Stimulated activated CD8-positive, alpha-beta memory T cell treated with anti-CD3 and anti-CD28 coated beads, Interleukin-12 subunit alpha, Interleukin-12 subunit beta, amount 100 ng/mL, for 24 hours (primary cell): ENCODE results near the gene TMEM231.
A peak's percentile ranks its signal among the peaks of the same experiment; 100 is the strongest.
"Not testable (repeated sequence)": the region's sequence is repeated elsewhere in the genome, so short reads cannot be mapped to it uniquely, and the experiment has no call there.

Experiments
- DNase-seq: peaks from one replicate; pipeline ENCODE4 v3.0.0-alpha.2; 2020; ENCODE audit errors: extremely low read depth

Gene TMEM231

DNA sequence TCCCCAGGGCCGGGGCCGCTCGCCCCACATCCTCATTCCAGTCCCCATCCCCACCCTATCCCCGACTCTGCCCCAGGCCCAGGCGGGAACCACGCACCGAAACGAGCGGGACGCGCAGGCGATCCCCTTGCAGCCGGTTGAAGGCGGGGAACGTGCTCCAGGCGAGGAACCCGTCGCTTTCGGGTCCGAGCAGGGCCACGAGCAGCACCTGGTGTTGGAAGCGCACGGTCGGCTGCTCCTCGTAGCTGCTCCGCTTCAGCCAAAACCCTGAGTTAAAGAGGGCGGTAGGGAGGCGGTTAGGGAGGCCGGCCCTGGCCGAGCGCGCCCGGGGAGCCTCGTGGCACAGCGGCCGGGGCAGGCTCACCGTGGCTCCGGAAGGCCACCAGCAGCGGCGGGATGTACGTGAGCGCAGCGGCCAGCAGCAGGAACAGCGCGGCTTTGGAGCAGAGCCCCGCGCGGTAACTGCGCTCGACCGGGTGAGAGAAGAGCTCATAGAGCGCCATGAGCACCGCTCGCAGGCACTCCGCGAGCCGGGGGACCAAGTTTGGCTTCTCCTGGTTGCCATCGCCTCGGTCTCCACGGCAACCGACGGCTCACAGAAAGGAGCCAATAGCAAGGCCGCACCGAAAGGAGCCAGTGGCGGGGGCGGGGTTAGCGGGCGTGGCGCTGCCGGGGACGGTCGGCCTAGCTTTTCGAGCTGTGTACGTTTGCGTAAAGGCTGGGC is at the start of gene TMEM231:
TSS of gene TMEM231 (minus strand) at position 546 of the 724 bp plus-strand sequence. CDS start at position 503, 43 bp downstream.
- DNase-seq, result peak; percentile 95

- no peak for DNase-seq
Observed at GRCh38 chr16:75603241-75603640, 47.2 kb upstream of the TMEM231 start.

- no peak for DNase-seq
Observed at GRCh38 chr16:75599452-75600277, 43.6 kb upstream of the TMEM231 start.

- no peak for DNase-seq
Observed at GRCh38 chr16:75593825-75594820, 38.1 kb upstream of the TMEM231 start.

DNA sequence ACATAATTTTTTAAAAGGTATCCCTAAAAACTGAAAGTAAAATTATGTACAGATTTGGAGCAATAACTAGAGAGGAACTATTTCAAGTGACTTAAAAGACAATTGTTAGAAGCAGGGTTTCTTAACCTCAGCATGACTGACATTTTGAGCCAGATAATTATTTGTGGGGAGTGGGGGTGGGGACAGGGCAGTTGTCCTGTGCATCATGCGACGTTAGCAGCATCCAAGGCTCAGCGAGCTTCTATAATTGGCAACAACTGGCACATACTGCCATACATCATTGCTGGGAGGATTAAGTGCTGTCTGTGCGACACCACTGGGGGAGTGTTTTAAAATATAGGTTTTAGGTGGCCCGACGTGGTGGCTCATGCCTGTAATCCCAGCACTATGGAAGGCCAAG is 37.3 kb upstream of the TMEM231 start:
- no peak for DNase-seq

GRCh38 chr16:75591927-75592326 is 35.9 kb upstream of the TMEM231 start:
- not testable (repeated sequence) for DNase-seq

DNA sequence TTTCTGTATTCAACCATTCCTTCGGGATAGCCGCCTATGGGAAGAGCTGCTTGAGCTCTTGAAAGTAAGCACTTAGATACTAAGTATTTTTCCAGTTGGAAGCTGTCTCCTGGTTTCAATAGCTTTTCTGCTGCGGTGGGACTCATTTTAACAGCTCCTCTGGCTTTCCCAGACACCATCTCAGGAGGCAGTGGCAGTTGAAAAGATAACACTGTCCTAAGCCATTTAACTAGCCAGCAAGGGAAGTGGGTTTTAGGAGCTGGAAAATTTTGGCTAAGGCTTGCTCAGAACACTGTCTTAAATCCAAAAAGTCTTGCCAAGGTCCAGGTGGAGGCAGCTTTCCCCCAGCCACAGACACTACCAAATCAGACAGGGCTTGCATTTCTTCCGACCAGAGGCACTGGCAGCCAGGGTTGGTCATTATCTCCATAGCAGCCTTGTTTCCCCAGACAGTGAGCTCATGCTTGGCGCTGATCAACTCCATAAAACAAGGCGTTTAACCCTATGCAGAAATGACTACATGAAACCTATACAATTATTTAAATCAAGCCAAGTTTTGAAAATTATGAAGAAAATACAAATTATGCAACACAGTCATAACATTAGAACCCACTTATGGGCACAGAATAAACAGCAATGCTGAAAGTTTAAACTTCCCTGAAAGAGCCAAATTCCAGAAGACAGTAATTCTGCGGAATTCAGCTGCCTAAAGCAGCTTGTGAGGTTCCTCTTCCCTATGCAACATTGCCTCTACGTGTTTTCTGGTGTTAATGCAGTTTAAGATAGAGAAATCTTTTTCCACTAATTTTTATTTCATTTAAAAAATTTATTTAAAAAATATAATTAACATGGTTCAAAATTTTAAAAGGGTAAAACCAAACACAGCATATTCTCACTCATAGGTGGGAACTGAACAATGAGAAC is 35.1 kb upstream of the TMEM231 start:
- no peak for DNase-seq

GRCh38 chr16:75589306-75589705 is 33.3 kb upstream of the TMEM231 start:
- no peak for DNase-seq

DNA sequence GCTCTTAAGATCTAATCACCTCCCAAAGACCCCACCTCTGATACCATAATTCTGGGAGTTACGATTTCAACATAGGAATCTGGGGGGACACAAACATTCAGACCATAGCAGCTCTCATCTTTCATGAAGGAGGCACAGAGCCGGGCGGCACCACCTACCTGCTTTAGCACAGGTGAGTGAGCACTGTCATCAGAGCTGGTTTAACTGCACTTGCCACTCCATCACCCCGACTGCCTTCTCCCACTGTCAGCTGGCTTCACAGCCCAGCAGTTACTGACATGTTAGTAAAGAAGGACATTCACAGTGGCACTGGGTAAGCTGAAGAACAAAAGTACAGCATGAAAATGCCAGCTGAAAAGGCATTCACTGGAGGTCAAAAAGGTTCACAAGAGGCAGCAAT is 32.7 kb upstream of the TMEM231 start:
- no peak for DNase-seq

- no peak for DNase-seq
Observed at GRCh38 chr16:75584108-75584507, 28.1 kb upstream of the TMEM231 start.

GRCh38 chr16:75579281-75579834 is 23.3 kb upstream of the TMEM231 start:
- DNase-seq, result no peak

DNA sequence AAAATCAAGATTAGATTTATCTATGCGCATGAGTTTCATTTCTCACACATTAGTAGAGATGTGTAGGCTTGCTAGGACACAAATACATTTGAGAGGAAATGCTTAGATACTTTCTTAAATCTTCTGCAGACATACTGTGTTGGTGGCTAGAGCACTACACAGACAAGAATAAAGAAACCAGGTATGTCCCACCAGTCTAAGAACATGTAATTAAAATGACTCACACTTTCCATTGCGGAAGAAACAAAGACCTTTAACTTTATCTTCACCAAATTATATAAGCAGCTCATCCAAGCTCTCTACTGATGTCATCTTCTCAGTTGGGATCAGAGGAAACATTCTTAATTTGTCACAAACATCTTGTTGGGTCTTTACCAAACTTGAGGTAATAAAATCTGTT is 22.7 kb upstream of the TMEM231 start:
- DNase-seq, result no peak

- no peak for DNase-seq
Observed at GRCh38 chr16:75578212-75578611, 22.2 kb upstream of the TMEM231 start.

- DNase-seq, result no peak
Observed at GRCh38 chr16:75576384-75576811, 20.3 kb upstream of the TMEM231 start.

DNA sequence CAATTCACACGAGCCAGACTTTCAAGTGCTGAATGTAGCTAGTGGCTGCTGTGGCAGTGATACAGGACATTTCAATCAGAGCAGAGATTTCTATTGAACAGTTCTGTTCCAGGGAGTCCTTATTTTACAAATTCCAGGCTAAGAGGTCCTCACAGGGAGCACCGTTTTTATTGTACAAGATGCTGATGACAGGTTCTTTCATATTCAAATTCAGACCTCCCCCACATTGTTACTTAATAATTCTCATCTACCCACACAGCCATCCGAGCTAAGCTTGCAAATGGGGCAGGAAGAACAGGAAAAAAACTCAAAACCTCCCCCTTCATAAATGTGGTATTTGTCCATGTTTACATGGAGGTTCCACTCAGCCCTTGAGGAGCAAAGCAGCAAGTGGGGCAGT is 19.9 kb upstream of the TMEM231 start:
- no peak for DNase-seq

DNA sequence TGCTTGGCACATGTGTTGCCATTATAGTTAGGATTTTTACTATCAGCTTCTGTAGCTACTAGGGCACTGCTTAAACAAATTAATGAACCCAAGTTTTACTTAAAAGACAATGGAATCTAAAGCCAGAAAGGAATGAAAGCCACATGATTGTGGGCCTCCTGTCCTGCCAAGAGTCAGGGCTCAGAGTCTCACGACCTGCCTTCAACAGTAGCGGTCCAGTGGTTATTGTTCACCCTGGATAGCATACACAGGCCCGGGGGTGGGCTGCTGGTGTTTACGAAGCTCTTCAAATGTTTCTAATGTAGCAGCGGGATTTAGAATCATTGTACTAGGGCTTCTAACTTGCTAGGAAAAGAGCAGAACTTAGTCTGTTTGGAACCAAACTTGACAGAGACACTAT is 17.9 kb upstream of the TMEM231 start:
- DNase-seq, result no peak

DNA sequence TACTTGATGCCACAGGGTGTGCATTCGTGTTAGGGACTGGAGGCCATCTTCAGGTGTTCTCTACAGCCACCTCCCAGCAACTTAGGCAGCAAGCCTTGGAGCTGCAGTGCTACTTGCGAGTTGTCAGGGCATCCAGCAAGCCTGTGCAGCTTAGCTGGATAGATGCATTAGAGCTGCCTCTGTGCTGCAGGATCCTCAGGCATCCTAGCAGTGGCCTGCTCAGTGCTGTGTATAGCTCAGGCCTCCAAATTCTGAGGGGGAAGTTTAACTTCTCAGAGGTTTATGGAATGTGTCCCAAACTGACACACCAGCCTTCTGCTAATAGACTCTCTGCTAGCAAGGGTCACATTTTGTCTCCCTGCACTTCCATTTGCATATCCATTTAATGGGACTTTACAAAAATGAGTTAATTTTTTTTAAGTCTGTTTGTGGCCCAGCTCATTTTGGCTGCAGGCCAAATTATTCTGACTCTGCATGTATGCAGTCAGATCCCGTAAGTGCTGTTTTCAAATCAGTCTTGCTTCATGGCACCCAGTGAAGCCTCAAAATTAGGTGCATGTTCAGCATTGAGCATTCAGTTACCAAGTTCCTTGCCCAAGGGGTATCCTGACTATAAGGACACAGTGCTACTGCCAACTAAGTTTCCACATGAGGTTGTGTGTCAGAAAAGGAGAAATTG is 17.0 kb upstream of the TMEM231 start:
- no peak for DNase-seq

- DNase-seq, result no peak
Observed at GRCh38 chr16:75570396-75571065, 14.5 kb upstream of the TMEM231 start.

- no peak for DNase-seq
Observed at GRCh38 chr16:75567911-75568310, 11.9 kb upstream of the TMEM231 start.
